ENCODE data around the gene CBFA2T2. TPM values are rescaled to one million over a fixed set of nuclear protein-coding genes. Genes with fewer than 3 reads are reported as not detected.

Gene CBFA2T2
- total RNA-seq, 1 donor = 11.2 TPM

DNA sequence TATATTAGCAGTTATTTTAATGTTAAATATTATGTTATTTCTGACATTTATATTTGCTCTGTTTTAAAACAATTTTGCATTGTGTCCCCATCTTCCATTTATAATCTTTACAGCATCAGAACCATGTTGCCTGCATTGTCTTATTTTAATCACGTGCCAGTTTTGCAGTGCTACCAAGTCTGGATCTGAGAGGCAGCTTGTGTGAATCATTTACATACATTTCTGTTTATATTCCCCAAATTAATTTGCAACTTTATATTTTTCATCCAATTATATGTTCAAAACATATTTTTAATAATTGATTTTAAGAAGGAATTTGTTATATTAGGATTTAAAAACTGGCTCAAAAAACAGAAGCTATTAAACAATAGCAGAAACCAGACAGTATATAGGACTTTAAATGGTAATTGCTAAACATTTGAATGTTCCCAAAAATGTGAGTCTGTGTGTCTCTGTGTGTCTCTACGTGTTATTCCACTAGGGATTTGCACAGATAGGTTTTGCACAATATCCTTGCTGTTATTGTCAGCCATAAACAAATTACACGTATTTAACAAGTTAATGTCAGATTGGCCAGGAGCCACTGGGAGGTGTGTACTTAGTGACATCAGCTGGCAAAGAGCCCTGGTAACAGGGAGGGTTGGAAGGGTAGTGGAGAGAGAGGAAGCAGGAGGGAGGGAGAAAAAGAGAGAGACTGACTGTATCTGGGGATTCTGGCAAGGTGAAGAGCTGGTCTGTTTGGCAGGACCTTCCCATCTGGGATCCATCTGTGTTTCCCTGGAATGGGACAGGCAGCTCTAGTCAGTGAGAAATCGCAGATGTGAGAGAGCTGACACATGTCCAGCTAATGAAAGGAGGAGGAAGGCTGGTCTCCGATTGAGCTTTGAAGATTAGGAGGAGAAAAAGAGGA lies 72.1 kb downstream of the CBFA2T2 start:
- peak overlapping the region; percentile 24 for H3K27ac ChIP-seq (ENCODE audit: low read depth, low read length)
- TF ChIP-seq, protein P1, sequence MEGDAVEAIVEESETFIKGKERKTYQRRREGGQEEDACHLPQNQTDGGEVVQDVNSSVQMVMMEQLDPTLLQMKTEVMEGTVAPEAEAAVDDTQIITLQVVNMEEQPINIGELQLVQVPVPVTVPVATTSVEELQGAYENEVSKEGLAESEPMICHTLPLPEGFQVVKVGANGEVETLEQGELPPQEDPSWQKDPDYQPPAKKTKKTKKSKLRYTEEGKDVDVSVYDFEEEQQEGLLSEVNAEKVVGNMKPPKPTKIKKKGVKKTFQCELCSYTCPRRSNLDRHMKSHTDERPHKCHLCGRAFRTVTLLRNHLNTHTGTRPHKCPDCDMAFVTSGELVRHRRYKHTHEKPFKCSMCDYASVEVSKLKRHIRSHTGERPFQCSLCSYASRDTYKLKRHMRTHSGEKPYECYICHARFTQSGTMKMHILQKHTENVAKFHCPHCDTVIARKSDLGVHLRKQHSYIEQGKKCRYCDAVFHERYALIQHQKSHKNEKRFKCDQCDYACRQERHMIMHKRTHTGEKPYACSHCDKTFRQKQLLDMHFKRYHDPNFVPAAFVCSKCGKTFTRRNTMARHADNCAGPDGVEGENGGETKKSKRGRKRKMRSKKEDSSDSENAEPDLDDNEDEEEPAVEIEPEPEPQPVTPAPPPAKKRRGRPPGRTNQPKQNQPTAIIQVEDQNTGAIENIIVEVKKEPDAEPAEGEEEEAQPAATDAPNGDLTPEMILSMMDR (IDR thresholded peaks at IDR 0.05; ENCODE audit: extremely low read depth, low read depth, low read length) = no peak
- H4K20me1 ChIP-seq (ENCODE audit: insufficient read depth, low read length) = no peaks in the 10 kb centered on the region

DNA sequence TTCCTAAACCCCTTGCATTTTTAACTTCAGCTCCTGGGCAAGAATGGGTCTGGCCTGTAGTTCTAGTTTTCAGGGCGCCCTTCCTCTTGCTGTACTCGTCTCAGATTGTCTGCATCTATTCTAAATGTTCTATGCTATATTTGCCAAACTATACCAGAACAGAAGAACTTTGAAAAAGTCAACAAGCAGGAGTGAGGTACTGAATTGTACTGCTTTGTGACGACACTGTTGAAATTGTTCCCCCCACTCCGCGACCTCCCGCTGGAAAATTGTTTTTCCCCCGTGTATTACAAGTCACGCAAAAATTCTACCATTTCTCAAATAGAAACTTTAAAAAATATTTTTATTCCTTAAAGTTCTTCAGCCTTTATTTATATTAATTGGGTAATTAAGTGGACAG lies 73.9 kb downstream of the CBFA2T2 start:
- peaks cover 21% of the 10 kb centered on the region for H3K79me2 ChIP-seq (ENCODE audit: insufficient read depth, low read length)

More for the DNA sequence above, 72.1 kb downstream of the CBFA2T2 start:
- Histone ChIP-seq H3K9me3 (ENCODE audit: low read depth, low read length) (no peaks in the 10 kb centered on the region), H3K36me3 (ENCODE audit: insufficient read depth, low read length) (no peaks in the 10 kb centered on the region), H3K79me2 (ENCODE audit: insufficient read depth, low read length) (peaks cover 10% of the 10 kb centered on the region), H3K4me3 (ENCODE audit: insufficient read depth, low read length) (peak overlapping the region; percentile 15), H3K4me2 (ENCODE audit: insufficient read depth, low read length) (peak overlapping the region; percentile 59), H2AFZ (ENCODE audit: low read length) (peak overlapping the region; percentile 34), H3K27me3 (ENCODE audit: insufficient read depth, low read length) (no peaks in the 10 kb centered on the region), H3K4me1 (ENCODE audit: insufficient read depth, low read length) (peaks cover 10% of the 10 kb centered on the region)
- DNase-seq (ENCODE audit: insufficient read length, low spot score, missing footprints) = peak; percentile 79

DNA sequence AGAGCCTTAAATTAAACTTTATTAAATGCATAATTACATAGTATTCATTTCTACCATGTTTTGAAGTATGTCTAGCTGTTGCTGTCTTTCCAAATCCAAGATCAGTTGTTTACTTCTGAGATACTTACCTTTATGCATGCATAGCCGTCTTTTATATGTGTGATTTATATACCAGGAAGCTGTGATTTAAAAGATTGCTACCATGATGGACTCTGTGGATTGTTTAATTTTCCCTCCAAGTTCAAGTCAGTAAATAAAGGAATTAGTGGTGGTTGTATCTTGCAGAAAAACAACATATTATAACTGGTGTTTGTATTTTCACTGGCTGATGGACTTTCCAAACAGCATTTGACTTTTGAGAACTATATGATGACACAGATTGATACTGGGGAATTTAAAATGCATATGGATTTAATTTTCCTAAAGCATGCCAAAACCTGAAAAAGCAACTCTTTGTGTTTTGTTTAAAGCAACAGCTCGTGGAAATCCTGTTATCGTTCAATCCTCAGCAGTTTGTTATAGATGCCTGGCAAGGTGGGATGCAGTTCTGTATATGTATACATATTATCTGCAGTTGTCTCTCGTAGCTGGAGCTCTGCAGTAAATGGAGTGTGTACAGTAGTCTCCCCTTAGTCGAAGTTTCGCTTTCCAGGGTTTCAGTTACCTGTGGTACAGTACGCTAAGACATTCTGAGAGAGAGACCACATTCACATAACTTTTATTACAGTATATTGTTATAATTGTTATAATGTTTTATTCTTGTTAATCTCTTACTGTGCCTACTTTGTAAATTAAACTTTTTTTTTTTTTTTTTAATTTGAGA lies 77.1 kb downstream of the CBFA2T2 start:
- peaks cover 13% of the 10 kb centered on the region for H3K79me2 ChIP-seq (ENCODE audit: insufficient read depth, low read length)
- peaks cover 6% of the 10 kb centered on the region for H3K4me1 ChIP-seq (ENCODE audit: insufficient read depth, low read length)
- H3K36me3 ChIP-seq (ENCODE audit: insufficient read depth, low read length) = no peaks in the 10 kb centered on the region
- DNase-seq (ENCODE audit: insufficient read length, low spot score, missing footprints) = no peak
- no peak overlapping the region for H3K27ac ChIP-seq (ENCODE audit: low read depth, low read length)
- H3K9me3 ChIP-seq (ENCODE audit: low read depth, low read length) = no peaks in the 10 kb centered on the region
- no peak overlapping the region for H2AFZ ChIP-seq (ENCODE audit: low read length)
- H4K20me1 ChIP-seq (ENCODE audit: insufficient read depth, low read length) = peaks cover 2% of the 10 kb centered on the region
- TF ChIP-seq, protein P1 (IDR thresholded peaks at IDR 0.05; ENCODE audit: extremely low read depth, low read depth, low read length) = no peak
- no peak overlapping the region for H3K4me3 ChIP-seq (ENCODE audit: insufficient read depth, low read length)
- H3K27me3 ChIP-seq (ENCODE audit: insufficient read depth, low read length) = no peaks in the 10 kb centered on the region
- no peak overlapping the region for H3K4me2 ChIP-seq (ENCODE audit: insufficient read depth, low read length)

More for the DNA sequence above, 73.9 kb downstream of the CBFA2T2 start:
- DNase-seq (ENCODE audit: insufficient read length, low spot score, missing footprints) = no peak
- Histone ChIP-seq H3K4me2 (ENCODE audit: insufficient read depth, low read length) (no peak overlapping the region), H3K27ac (ENCODE audit: low read depth, low read length) (no peak overlapping the region), H3K36me3 (ENCODE audit: insufficient read depth, low read length) (no peaks in the 10 kb centered on the region), H2AFZ (ENCODE audit: low read length) (no peak overlapping the region), H3K9me3 (ENCODE audit: low read depth, low read length) (no peaks in the 10 kb centered on the region), H4K20me1 (ENCODE audit: insufficient read depth, low read length) (peaks cover 2% of the 10 kb centered on the region), H3K27me3 (ENCODE audit: insufficient read depth, low read length) (no peaks in the 10 kb centered on the region), H3K4me3 (ENCODE audit: insufficient read depth, low read length) (no peak overlapping the region), H3K4me1 (ENCODE audit: insufficient read depth, low read length) (peaks cover 10% of the 10 kb centered on the region)
- TF ChIP-seq, protein P1 (IDR thresholded peaks at IDR 0.05; ENCODE audit: extremely low read depth, low read depth, low read length) = no peak
